ENCODE measurements around the gene RDH5.

GRCh38 chr12:55748230-55748993 is 28.2 kb downstream of the RDH5 start:
- TF ChIP-seq POLR2A (IDR thresholded peaks at IDR 0.05) (no peak), CTCF (IDR thresholded peaks at IDR 0.05) (no peak)
